ENCODE results near the gene BCAS3.

DNA sequence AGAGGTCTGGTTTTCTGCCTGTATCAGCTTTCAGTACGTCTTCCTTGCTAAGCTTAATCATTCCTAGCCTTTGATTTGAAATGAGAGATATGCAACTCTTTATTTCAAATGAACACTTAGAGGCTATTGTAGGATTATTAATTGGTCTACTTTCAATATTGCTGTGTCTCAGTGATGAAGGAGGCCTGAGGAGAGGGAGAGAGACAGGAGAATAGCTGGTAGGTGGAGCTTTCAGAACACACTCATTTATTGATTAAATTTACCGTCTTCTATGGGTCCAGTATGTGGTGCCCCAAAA, 187.0 kb downstream of the BCAS3 start:
- TF ChIP-seq POLR2A (IDR thresholded peaks at IDR 0.05; ENCODE audit: low read length) (no peak), GATA1 (IDR thresholded peaks at IDR 0.05; ENCODE audit: low read depth, low read length) (no peak)

Measured in erythroblast (primary cell).